Measurements from ENCODE around the gene RRAD.

- TF ChIP-seq CTCF (IDR thresholded peaks at IDR 0.05; ENCODE audit: insufficient read depth, low read depth, low read length) = no peak
- TF ChIP-seq EZH2 (IDR thresholded peaks at IDR 0.05; ENCODE audit: insufficient read depth, low read length) = no peak
Measured at GRCh38 chr16:66886321-66886720, 39.0 kb downstream of the RRAD start.

All from astrocyte (in vitro differentiated cells and primary cell).